ENCODE measurements around the gene RPS29.

Gene RPS29

GRCh38 chr14:49549446-49549845 lies 36.7 kb downstream of the RPS29 start:
- DNase-seq, result no peak

GRCh38 chr14:49546766-49547165 lies 39.4 kb downstream of the RPS29 start:
- no peak for DNase-seq

- no peak for DNase-seq
These were observed 40.5 kb downstream of the RPS29 start for GRCh38 chr14:49545716-49546115.

- DNase-seq, result no peak
These were observed 41.1 kb downstream of the RPS29 start for GRCh38 chr14:49545071-49545470.

- no peak for DNase-seq
These were observed 45.1 kb downstream of the RPS29 start for GRCh38 chr14:49541049-49541448.

GRCh38 chr14:49538852-49539251 lies 47.3 kb downstream of the RPS29 start:
- DNase-seq, result no peak

Data from NCI-H1694 (cell line).